GM18909 (cell line): ENCODE data around the gene FKBP1A.

Experiments used
- ATAC-seq: cut with Tn5 transposase; IDR thresholded peaks from one replicate; pipeline ENCODE4 v1.9.1; 2021; ENCODE audit warnings: mild to moderate bottlenecking; ENCODE audit not compliant: unreplicated experiment, poor library complexity

FKBP1A gene

DNA sequence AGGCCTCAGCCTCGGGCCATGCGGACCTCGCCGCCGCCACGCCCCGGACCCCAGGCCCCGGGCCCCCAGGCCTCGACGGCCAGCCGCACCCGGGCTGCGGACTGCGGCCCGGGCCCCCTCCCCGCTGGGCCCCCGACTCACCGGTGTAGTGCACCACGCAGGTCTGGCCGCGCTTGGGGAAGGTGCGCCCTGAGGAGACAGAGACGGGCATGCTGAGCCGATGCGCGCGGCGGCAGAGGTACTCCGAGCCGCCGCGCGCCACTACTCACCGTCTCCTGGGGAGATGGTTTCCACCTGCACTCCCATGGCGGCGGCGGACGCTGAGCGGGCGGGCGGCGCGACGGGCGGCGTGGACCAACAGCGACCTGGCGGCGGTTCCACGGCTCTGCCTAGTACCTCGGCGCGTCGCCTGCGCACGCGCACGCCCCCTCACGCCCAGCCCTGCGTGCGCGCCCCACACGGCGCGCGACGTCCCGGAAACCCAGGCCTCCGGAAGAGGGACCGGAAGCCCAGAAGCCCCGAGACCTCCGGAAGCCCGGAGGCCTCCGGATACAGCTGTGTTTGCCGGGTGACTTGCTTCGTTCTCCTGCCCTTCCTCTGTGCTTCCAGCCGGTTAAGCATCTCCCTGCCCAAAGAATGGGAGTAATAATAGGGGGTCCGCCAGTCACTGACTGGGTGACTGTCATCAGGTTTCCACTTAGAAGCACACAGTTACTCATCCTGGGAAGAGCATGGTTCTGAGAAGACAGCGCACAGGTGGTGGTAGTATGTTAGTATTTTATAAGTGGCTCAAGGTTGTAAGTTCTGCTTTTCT, at the start of gene FKBP1A:
FKBP1A (minus strand) TSS at position 362 of the 814 bp plus-strand sequence; CDS start at position 306, 56 bp downstream.
- peak; percentile 90 for ATAC-seq

DNA sequence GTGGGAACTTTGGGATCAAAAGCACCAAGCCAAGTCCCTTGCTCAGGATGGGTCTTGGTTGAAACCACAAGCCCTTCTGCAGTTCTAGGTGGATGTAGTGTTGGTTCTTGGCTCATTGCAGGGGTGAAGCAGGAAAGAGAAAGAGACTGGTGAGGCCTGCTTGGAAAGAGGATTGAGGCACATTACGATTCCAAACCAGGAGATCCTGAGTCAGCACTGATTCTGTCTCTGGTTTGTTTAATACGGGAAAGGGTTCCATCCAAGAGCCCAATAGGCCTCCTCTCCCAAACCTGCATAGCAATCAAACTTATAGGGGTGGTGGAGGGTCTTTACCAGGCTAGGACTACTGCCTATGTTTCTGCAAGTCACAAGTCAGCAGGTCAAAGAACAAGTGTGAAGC, 49.5 kb upstream of the FKBP1A start:
- ATAC-seq = no peak

DNA sequence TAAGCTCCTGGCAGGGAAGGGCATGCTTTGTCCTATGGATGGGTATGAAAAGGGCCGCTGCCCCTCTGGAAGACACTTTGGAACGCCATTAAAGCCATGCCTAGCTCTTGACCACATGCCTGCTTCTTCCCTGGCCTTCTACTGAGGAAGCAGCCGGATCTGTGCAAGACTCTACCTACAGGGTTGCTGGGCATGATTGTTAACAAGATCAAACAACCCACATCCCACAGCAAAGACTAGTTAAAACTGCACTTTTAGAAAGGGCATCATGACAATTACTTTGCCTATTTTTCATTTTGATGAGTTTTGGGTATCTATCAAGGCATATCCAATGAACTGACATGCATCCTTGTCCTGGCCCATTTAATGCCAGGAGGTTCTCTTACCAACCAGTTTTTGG, 48.3 kb upstream of the FKBP1A start:
- ATAC-seq = no peak

DNA sequence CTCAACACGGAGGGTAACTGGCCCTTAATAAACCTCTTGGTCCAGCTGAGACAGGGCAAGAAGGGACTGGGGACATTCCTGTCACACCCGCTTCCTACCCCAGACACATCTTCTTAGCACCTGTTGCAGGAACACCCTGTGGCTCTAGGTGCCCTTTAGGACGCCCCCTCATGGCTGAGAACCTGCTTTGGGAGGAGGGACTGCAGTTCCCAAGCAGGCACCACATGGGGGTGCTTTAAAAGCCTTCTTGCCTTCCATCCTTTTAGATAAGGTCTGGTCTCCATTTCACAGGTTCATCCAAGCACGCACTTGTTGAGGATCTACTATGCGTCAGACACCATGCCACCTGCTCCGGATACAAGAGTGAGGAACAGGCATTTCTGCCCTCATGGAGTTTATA, 47.2 kb upstream of the FKBP1A start:
- ATAC-seq = no peak

DNA sequence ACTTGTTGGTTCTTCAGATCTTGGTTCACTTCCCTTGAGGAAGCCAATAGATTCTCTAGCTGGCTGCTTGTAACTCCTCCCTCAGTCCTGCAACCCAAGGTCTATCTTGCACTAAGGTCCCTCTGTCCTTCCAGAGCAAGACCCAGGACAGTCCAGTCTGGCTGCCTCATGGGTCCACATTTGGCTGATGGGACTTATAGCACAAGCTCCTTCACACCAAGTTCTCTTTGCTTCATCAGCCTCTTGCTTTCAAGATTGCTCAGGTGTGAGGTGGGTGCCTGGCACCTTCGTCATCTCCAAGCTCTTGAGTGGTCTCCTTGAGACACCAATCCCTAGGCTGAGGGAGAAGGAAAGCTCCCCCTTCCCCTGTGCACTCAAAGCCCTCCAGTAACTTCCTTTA, 45.5 kb upstream of the FKBP1A start:
- ATAC-seq = no peak

DNA sequence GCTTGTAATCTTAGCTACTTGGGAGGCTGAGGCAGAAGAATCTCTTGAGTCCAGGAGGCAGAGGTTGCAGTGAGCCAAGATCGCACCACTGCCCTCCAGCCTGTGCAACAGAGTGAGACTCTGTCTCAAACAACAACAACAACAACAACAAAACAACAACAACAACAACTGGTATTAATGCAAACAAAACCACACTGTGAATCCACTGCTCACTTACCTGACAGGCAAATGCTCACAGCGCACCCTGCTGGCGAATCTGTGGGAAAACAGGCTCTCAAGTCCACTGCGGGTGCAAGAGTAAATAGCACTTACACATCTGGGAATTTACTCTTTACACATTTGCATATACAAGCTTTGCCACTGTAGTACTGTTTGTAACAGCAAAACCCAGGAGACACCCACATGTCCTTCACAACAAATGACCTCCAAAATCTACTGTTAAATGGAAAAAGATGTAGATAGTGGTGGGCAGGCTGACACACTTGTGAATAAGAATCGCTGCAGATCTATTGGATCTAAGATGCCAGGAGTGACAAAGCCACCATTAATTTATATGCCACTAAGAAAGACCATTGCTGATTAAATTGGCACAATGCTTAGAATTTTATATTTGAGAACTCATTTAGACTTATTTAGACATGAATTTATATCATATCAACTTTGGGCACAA, 44.5 kb upstream of the FKBP1A start:
- no peak for ATAC-seq

DNA sequence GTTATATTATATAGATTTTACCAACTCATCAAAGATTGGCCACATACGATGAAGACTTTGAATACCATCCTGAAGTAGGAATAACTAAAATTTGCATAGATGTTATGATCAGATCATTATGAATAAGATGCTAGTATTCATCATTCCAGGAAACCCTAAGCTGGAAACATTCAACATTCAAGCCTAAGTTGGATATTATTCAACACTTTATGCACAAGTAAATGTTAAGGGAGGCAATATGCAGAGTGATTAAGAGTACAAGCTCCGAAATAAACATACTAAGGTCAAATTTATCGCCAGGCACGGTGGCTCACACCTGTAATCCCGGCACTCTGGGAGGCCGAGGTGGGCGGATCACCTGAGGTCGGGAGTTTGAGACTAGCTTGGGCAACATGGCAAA, 43.4 kb upstream of the FKBP1A start:
- ATAC-seq = no peak

DNA sequence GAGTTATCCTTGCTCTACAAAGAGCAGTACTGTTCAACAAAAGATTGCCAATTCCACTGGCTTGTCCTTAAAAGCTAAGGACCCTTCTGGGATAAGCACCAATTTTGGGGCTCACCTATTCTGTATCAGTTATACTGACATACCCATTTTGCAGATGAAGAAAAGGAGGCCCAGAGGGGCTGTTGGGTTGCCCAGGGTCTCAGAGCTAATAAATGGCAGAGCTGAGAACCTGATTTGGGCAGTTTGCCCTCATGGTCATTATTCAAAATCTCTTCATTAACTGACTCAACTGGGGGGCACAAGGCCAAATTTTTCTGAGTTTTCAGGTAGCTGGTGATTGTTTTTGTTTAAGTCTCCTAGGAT, 42.5 kb upstream of the FKBP1A start:
- peak; percentile 30 for ATAC-seq

DNA sequence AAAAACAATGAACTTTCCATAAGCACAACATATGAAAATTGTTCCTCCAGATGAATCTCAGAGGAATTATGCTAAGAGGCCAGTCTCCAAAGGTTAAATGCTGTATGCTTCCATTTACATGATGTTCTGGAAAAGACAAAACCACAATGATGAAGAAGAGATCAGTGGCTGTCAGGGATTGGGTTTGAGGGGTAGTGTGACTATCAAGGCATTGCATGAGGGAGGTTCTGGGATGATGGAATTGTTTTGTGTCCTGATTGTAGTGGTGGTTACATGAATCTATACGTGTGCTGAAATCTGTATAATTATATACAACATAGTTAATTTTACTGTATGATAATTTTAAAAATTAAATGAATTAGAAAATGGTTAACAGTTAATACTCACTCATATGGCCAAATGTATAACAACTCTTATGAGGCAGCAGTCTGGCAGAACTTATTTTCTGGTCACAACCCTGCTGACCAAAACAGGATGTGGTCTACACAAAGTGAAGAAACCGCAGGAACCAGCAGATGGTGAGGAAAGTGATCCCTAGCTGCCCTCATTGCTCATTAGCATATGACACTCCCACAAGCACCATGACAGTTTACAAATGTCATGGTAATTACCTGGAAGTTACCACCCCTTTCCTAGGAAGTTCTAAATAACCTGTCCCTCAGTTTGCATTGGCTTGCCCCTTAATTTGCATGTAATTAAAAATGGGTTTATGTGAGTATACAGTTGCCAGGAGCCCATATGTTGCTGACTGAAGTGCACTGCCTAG, 41.9 kb upstream of the FKBP1A start:
- peak; percentile 88 for ATAC-seq

DNA sequence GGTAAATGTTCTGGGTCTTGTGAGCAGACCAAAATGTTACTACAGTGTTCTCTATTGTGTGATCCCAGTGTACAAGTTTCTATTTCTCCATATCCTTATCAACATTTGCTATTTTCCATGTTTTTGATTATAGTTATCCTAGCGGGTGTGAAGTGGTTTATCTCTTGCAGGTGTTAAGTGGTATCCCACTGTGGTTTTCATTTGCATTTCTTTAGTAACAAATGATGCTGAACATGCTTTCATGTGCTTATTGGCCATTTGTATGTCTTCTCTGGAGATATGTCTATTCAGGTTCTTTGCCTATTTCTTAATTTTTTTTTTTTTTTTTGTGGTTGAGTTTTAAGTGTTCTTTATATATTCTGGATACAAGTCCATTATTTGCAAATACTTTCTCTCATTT, 38.3 kb upstream of the FKBP1A start:
- ATAC-seq = no peak

DNA sequence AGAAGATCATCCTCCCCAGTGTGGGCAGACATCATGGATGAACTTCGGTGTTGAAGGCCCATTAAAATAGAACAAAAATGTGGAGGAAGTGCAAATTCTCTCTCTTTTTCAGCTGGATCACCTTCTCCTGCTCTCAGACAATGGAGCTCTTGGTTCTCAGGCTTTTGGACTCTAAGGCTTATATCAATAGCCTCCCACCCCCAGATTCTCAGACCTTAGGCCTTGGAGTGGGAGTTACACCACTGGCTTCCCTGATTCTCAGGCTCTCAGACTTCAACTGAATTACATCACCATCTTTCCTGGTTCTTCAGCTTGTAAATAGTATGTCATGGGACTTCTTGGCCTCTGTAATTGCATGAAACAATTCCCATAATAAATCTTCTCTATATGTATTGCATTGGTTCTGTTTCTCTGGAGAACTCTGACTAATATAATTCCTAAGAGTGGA, 37.2 kb upstream of the FKBP1A start:
- ATAC-seq = no peak

DNA sequence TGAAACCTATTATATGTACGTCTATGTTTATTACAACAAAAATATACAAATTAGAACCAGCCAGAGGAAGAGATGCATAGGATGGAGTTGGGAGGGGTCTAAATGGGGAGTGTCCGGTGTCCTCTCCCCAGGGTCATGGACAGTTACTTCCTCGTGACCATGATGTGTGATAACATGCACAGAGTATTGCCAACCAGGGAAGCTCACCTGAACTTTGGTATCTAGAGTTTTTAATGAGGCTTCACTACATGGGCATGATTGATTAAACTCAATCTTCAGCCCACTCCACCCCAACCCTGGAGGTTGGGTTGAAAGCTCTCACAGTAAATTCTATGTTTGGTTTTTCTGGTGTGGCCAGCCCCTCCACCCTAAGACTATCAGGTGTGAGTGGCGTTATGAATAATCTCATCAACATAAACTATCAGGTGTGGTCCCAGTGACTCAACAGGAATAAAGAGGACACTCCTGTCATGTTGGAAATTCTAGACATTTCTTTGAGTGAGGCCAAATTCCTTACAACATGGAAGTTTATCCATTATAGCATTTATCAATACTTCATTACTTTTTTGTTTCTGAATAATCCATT, 36.4 kb upstream of the FKBP1A start:
- ATAC-seq = no peak

DNA sequence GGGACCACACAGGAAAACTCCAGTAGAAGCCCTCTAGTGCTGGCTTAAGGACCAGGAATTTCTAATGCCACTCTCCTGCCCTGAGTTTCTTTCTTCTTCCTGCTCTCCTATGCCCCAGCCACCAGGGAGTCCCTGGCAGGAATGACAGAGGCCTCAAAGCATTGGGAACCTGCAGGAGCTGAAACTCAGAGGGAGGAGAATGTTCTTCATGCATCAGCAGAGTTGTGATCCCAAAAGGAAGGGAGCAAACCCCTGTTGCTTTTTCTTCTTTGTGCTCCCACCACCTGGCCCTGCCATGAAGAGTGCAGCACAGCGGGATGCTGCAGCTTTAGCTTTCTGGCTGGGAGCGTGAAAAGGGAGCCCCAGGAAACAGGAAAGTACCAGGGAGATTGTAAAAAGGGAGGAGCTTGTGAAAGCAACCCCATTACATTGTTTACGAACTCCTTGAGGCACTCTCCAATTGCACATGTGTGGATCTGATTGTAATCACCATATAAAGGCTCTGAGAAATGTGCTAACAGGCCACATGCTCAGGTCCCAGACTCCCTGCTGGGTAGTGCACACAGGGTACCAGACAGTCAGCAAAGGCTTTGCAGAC, 34.7 kb upstream of the FKBP1A start:
- ATAC-seq = no peak

DNA sequence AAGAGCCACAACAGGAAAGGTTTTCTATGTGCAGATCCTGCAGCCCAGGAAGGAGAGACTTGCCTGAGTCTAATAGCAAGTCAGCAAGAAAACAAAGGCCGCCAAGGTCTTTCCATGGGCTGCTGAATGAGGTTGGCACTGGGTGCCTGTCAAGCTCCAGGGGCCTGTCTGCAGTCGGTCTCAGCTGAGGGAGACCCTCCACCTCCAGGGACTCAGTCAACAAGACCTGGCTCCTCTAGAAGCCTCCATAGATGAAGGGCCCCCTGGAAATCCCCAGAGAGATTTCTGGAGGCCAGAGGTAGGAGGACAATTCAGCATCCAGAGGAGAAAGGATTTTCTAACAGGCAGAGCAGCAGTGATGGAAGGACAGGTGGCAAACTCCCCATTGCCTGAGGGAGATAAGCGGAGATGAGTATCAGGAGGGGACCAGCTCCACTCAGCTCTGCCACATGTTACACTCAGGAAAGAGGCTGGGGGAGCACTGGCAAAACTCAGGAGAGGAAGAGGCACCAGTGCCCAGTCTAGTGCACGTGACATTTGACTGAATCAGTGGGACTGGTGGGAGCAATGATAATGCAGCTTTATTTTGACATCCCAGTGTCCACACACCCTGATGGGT, 33.5 kb upstream of the FKBP1A start:
- no peak for ATAC-seq

DNA sequence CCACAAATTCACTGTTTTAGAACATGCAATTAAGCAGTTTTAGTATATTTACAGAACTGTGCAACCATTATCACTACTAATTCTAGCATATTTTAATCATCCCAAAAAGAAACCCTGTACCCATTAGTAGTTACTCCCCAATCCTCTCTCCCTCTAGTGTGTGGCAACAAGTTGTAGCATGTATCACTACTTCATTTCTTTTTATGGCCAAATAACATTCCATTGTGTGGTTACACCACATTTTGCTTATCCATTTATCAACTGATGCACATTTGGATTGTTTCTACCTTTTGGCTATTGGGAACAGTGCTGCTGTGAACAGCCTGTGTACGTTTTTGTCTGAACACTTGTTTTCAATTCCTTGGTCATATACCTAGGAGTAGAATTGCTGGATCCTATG, 31.5 kb upstream of the FKBP1A start:
- ATAC-seq = no peak

DNA sequence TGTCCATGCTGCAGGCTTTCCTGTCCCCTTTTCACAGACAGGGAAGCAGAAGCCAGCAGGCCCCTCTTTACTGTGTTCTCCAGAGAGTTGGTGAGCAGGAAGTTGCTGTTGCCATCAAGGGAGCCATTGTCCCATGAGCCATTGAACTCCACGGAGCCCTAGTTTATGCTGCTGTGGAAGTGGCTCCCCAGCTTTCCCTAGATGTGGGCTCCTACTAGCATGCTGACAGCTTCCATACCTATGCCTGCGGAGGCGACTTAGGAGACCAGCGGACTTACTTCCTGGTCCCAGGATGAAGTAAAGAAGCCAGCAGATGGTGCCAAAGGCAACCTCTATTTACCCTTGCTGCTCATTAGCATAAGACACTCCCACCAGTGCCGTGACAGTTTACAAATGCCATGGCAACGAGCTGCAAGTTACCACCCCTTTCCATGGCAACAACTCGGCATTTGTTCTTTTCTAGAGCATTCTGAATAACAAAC, 30.8 kb upstream of the FKBP1A start:
- no peak for ATAC-seq

DNA sequence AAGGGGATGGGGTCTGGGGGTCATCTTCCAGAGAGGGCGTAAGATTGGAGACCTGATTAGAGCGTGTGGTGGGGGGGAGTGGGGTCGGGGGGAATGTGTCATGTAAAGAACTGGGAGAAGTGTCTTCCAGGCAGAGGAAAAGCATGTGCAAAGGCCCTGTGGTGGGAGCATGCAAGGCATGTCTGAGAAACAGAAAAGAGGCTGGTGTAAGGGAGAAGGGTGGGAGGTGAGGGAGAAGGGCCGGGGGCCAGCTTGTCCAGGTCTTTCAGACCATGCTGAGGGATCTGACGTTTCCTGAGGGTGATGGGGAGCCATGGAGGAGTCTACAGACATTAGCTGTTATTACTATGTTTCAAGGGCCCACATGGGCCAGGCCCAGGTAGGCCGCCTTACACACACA, 30.4 kb upstream of the FKBP1A start:
- no peak for ATAC-seq

DNA sequence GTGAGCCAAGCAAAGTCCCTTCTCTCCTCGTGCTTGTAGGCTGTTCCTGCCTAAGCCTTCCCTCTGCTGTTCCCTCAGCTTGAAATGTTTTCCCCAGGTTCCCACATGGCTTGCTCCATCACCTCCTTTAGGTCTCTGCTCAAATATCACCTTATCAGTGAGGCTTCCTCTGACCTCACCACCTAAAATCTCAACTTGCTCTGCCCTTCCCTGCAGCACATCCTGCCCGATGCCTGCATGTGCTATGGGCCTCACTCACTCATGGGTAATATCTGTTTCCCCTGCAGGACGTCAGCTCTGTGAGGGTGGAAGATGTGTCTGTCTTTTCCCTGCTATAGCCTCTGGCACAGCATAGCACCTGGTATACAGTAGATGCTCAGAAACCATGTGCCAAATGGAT, 29.9 kb upstream of the FKBP1A start:
- no peak for ATAC-seq

DNA sequence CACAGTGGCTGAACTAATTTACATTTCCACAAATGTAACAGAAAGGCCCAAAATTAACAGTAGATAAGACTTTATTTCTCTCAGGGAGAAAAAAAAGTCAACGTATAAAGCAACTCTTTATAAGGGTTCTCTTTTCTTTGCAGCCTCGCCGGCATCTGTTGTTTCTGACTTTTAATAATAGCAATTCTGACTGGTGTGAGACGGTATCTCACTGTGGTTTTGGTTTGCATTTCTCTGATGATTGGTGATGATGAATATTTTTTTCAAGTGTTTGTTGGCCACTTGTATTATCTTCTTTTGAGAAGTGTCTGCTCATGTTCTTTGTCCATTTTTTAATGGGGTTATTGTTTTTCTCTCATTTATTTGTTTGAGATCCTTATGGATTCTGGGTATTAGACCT, 27.2 kb upstream of the FKBP1A start:
- ATAC-seq = no peak

DNA sequence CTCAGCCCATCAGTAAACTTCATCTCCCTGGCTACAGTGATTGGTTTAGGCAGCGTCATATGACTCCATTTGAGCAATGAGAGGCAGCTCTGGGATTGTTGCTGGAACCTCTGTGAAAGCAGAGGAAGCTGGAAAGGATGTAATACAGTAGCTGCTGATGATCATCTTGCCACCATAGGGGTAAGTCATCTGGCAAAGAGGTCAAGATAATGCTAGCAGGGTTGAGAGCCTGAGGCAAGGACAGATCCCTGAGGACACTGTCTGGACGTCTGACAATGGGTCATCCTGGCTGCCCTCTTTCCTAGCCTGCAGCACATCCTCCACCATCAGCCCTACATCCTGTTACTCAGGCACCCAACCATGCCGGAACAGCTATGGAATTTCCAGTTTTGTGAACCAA, 25.5 kb upstream of the FKBP1A start:
- ATAC-seq = no peak
